SK-N-SH treated with all-trans-retinoic acid at 6 μM for 48 hours (cell line): ENCODE measurements around the gene BCHE.

Source experiments
- ATAC-seq: fragments of 200-7000 bp; cut with Tn5 transposase; 3 replicates; pipeline ENCODE4 v1.9.1; 2020; ENCODE audit warnings: mild to moderate bottlenecking, moderate library complexity
- ARNTL ChIP-seq: fragments of 450-650 bp; formaldehyde crosslinking; IDR thresholded peaks from 2 replicates; pipeline ENCODE4 v1.5.0; 2020; ENCODE audit warnings: low read depth, mild to moderate bottlenecking, moderate library complexity, borderline replicate concordance
- BACH2 ChIP-seq: fragments of 250-450 bp; sonication (Bioruptor Pico); IDR thresholded peaks from 2 replicates; pipeline ENCODE4 v1.9.0; 2021; ENCODE audit warnings: mild to moderate bottlenecking, borderline replicate concordance
- CSRNP3 ChIP-seq: fragments of 250-450 bp; sonication (Bioruptor Pico); IDR thresholded peaks from 2 replicates; pipeline ENCODE4 v1.5.1; 2021; ENCODE audit warnings: mild to moderate bottlenecking, moderate library complexity
- GLIS3 ChIP-seq: fragments of 250-450 bp; sonication (Bioruptor Pico); IDR thresholded peaks from 2 replicates; pipeline ENCODE4 v1.5.0; 2020; ENCODE audit warnings: mild to moderate bottlenecking, moderate library complexity
- OSR1 ChIP-seq: fragments of 250-450 bp; sonication (Bioruptor Pico); IDR thresholded peaks from 2 replicates; pipeline ENCODE4 v1.8.0; 2022; ENCODE audit warnings: moderate library complexity, mild to moderate bottlenecking, inconsistent platforms
- PATZ1 ChIP-seq: fragments of 250-450 bp; sonication (Bioruptor Pico); IDR thresholded peaks from 2 replicates; pipeline ENCODE4 v1.8.0; 2020; ENCODE audit warnings: mild to moderate bottlenecking, moderate library complexity, borderline replicate concordance
- RARB ChIP-seq: fragments of 250-450 bp; sonication (Bioruptor Pico); IDR thresholded peaks from 2 replicates; pipeline ENCODE4 v1.8.0; 2021; ENCODE audit warnings: mild to moderate bottlenecking, moderate library complexity
- SNAI2 ChIP-seq: fragments of 250-450 bp; sonication (Bioruptor Pico); IDR thresholded peaks from 2 replicates; pipeline ENCODE4 v1.5.0; 2020; ENCODE audit warnings: mild to moderate bottlenecking, moderate library complexity
- TCF4 ChIP-seq: fragments of 250-450 bp; sonication (Bioruptor Pico); IDR thresholded peaks from 2 replicates; pipeline ENCODE4 v1.8.0; 2021; ENCODE audit warnings: mild to moderate bottlenecking, moderate library complexity, borderline replicate concordance
- ZFP3 ChIP-seq: fragments of 250-450 bp; sonication (Bioruptor Pico); IDR thresholded peaks from 2 replicates; pipeline ENCODE4 v1.5.0; 2020; ENCODE audit warnings: mild to moderate bottlenecking, moderate library complexity
- ZFP30 ChIP-seq: fragments of 450-650 bp; formaldehyde crosslinking; IDR thresholded peaks from 2 replicates; pipeline ENCODE4 v1.5.0; 2022; ENCODE audit warnings: mild to moderate bottlenecking, moderate library complexity
- ZNF70 ChIP-seq: fragments of 450-650 bp; formaldehyde crosslinking; IDR thresholded peaks from 2 replicates; pipeline ENCODE4 v1.5.0; 2020; ENCODE audit warnings: mild to moderate bottlenecking, moderate library complexity
- ZNF8 ChIP-seq: fragments of 450-650 bp; formaldehyde crosslinking; IDR thresholded peaks from 2 replicates; pipeline ENCODE4 v1.5.0; 2020; ENCODE audit warnings: mild to moderate bottlenecking, moderate library complexity
- TF ChIP-seq, protein P1 (sequence below): fragments of 250-450 bp; sonication (Bioruptor Pico); IDR thresholded peaks from 2 replicates; pipeline ENCODE4 v1.8.0; 2021; ENCODE audit warnings: low read depth, mild to moderate bottlenecking, moderate library complexity, borderline replicate concordance
- TF ChIP-seq, protein P2 (sequence below): fragments of 250-450 bp; sonication (Bioruptor Pico); IDR thresholded peaks from 2 replicates; pipeline ENCODE4 v1.5.0; 2020; ENCODE audit warnings: mild to moderate bottlenecking, moderate library complexity
- TF ChIP-seq, protein P3 (sequence below): fragments of 250-450 bp; sonication (Bioruptor Pico); IDR thresholded peaks from 2 replicates; pipeline ENCODE4 v1.5.1; 2020; ENCODE audit warnings: low read depth, mild to moderate bottlenecking, moderate library complexity

Gene BCHE

GRCh38 chr3:165755571-165755970 lies 81.7 kb downstream of the BCHE start:
- no peak for ATAC-seq
- TF ChIP-seq ZNF70 (CRISPR knock-in tag) (no peak), PATZ1 (CRISPR knock-in tag) (no peak), TCF4 (CRISPR knock-in tag) (no peak), ZNF8 (no peak), CSRNP3 (CRISPR knock-in tag) (no peak), BACH2 (CRISPR knock-in tag) (no peak)
- TF ChIP-seq, protein P1, sequence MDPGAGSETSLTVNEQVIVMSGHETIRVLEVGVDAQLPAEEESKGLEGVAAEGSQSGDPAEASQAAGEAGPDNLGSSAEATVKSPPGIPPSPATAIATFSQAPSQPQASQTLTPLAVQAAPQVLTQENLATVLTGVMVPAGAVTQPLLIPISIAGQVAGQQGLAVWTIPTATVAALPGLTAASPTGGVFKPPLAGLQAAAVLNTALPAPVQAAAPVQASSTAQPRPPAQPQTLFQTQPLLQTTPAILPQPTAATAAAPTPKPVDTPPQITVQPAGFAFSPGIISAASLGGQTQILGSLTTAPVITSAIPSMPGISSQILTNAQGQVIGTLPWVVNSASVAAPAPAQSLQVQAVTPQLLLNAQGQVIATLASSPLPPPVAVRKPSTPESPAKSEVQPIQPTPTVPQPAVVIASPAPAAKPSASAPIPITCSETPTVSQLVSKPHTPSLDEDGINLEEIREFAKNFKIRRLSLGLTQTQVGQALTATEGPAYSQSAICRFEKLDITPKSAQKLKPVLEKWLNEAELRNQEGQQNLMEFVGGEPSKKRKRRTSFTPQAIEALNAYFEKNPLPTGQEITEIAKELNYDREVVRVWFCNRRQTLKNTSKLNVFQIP (CRISPR knock-in tag): no peak

GRCh38 chr3:165754219-165755007 lies 82.8 kb downstream of the BCHE start:
- TF ChIP-seq ARNTL (CRISPR knock-in tag): no peak
- no peak for TF ChIP-seq ZFP3 (CRISPR knock-in tag)
- TF ChIP-seq, protein P2, sequence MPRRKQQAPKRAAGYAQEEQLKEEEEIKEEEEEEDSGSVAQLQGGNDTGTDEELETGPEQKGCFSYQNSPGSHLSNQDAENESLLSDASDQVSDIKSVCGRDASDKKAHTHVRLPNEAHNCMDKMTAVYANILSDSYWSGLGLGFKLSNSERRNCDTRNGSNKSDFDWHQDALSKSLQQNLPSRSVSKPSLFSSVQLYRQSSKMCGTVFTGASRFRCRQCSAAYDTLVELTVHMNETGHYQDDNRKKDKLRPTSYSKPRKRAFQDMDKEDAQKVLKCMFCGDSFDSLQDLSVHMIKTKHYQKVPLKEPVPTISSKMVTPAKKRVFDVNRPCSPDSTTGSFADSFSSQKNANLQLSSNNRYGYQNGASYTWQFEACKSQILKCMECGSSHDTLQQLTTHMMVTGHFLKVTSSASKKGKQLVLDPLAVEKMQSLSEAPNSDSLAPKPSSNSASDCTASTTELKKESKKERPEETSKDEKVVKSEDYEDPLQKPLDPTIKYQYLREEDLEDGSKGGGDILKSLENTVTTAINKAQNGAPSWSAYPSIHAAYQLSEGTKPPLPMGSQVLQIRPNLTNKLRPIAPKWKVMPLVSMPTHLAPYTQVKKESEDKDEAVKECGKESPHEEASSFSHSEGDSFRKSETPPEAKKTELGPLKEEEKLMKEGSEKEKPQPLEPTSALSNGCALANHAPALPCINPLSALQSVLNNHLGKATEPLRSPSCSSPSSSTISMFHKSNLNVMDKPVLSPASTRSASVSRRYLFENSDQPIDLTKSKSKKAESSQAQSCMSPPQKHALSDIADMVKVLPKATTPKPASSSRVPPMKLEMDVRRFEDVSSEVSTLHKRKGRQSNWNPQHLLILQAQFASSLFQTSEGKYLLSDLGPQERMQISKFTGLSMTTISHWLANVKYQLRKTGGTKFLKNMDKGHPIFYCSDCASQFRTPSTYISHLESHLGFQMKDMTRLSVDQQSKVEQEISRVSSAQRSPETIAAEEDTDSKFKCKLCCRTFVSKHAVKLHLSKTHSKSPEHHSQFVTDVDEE (CRISPR knock-in tag): no peak
- TF ChIP-seq SNAI2 (CRISPR knock-in tag): no peak
- TF ChIP-seq, protein P3, sequence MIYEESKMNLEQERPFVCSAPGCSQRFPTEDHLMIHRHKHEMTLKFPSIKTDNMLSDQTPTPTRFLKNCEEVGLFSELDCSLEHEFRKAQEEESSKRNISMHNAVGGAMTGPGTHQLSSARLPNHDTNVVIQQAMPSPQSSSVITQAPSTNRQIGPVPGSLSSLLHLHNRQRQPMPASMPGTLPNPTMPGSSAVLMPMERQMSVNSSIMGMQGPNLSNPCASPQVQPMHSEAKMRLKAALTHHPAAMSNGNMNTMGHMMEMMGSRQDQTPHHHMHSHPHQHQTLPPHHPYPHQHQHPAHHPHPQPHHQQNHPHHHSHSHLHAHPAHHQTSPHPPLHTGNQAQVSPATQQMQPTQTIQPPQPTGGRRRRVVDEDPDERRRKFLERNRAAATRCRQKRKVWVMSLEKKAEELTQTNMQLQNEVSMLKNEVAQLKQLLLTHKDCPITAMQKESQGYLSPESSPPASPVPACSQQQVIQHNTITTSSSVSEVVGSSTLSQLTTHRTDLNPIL (CRISPR knock-in tag): no peak
- no peak for TF ChIP-seq GLIS3 (CRISPR knock-in tag)
- TF ChIP-seq RARB (CRISPR knock-in tag): no peak
- no peak for TF ChIP-seq OSR1 (CRISPR knock-in tag)
- TF ChIP-seq, protein P1 (CRISPR knock-in tag): no peak
- no peak for TF ChIP-seq PATZ1 (CRISPR knock-in tag)
- no peak for TF ChIP-seq CSRNP3 (CRISPR knock-in tag)
- no peak for TF ChIP-seq ZFP30 (CRISPR knock-in tag)
- TF ChIP-seq, all 23 proteins: peak for 0
- ATAC-seq: no peak
